ENCODE results near the gene EIF4ENIF1.
"Not testable (repeated sequence)": the region's sequence is repeated elsewhere in the genome, so short reads cannot be mapped to it uniquely, and the experiment has no call there.

GRCh38 chr22:31493355-31493754 is 3.7 kb upstream of the EIF4ENIF1 start:
- not testable (repeated sequence) for TF ChIP-seq POLR2A, CTCF (IDR thresholded peaks at IDR 0.05)

Measured in right lobe of liver (tissue), 4 donors.